ENCODE data around the gene DNM2.

Gene DNM2

GRCh38 chr19:10729411-10729810 lies 11.5 kb downstream of the DNM2 start:
- Histone ChIP-seq H3K27me3 (ENCODE audit: insufficient read depth, poor library complexity, severe bottlenecking) (no peaks in the 10 kb centered on the region), H3K27ac (replicated peaks) (no peak overlapping the region), H3K4me3 (replicated peaks; ENCODE audit: insufficient read depth, low read length) (no peak overlapping the region)
- TF ChIP-seq, protein P1, sequence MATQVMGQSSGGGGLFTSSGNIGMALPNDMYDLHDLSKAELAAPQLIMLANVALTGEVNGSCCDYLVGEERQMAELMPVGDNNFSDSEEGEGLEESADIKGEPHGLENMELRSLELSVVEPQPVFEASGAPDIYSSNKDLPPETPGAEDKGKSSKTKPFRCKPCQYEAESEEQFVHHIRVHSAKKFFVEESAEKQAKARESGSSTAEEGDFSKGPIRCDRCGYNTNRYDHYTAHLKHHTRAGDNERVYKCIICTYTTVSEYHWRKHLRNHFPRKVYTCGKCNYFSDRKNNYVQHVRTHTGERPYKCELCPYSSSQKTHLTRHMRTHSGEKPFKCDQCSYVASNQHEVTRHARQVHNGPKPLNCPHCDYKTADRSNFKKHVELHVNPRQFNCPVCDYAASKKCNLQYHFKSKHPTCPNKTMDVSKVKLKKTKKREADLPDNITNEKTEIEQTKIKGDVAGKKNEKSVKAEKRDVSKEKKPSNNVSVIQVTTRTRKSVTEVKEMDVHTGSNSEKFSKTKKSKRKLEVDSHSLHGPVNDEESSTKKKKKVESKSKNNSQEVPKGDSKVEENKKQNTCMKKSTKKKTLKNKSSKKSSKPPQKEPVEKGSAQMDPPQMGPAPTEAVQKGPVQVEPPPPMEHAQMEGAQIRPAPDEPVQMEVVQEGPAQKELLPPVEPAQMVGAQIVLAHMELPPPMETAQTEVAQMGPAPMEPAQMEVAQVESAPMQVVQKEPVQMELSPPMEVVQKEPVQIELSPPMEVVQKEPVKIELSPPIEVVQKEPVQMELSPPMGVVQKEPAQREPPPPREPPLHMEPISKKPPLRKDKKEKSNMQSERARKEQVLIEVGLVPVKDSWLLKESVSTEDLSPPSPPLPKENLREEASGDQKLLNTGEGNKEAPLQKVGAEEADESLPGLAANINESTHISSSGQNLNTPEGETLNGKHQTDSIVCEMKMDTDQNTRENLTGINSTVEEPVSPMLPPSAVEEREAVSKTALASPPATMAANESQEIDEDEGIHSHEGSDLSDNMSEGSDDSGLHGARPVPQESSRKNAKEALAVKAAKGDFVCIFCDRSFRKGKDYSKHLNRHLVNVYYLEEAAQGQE (IDR thresholded peaks at IDR 0.05; ENCODE audit: insufficient replicate concordance, low read depth): no peak
- no peak for TF ChIP-seq POLR2AphosphoS5 (IDR thresholded peaks at IDR 0.05; ENCODE audit: low read depth)
- TF ChIP-seq GABPA (IDR thresholded peaks at IDR 0.05; ENCODE audit: low read depth): no peak
- no peak for TF ChIP-seq CTCF (IDR thresholded peaks at IDR 0.05; ENCODE audit: insufficient read depth, low read length)
- no peak; the same call in 1 of the 2 replicates for TF ChIP-seq SPI1 (IDR thresholded peaks at IDR 0.05; ENCODE audit: borderline replicate concordance, low read depth)
- no peak for DNase-seq (ENCODE audit: low read depth in 1 of 2, low spot score in 1 of 2)

- TF ChIP-seq POLR2AphosphoS5 (IDR thresholded peaks at IDR 0.05; ENCODE audit: low read depth) (no peak), GABPA (IDR thresholded peaks at IDR 0.05; ENCODE audit: low read depth) (no peak), CTCF (IDR thresholded peaks at IDR 0.05; ENCODE audit: insufficient read depth, low read length) (no peak), SPI1 (IDR thresholded peaks at IDR 0.05; ENCODE audit: borderline replicate concordance, low read depth) (no peak)
- TF ChIP-seq, protein P1 (IDR thresholded peaks at IDR 0.05; ENCODE audit: insufficient replicate concordance, low read depth): no peak
- DNase-seq (ENCODE audit: low read depth in 1 of 2, low spot score in 1 of 2): no peak
- Histone ChIP-seq H3K4me3 (replicated peaks; ENCODE audit: insufficient read depth, low read length) (no peak overlapping the region), H3K27ac (replicated peaks) (peak overlapping the region; percentile 32), H3K27me3 (ENCODE audit: insufficient read depth, poor library complexity, severe bottlenecking) (no peaks in the 10 kb centered on the region)
Observed at GRCh38 chr19:10730932-10731331, 13.1 kb downstream of the DNM2 start.

- Histone ChIP-seq H3K4me3 (replicated peaks; ENCODE audit: insufficient read depth, low read length) (no peak overlapping the region), H3K27me3 (ENCODE audit: insufficient read depth, poor library complexity, severe bottlenecking) (no peaks in the 10 kb centered on the region), H3K27ac (replicated peaks) (no peak overlapping the region)
- no peak for TF ChIP-seq POLR2AphosphoS5 (IDR thresholded peaks at IDR 0.05; ENCODE audit: low read depth)
- DNase-seq (ENCODE audit: low read depth in 1 of 2, low spot score in 1 of 2): no peak
Observed at GRCh38 chr19:10735741-10736140, 17.9 kb downstream of the DNM2 start.

DNA sequence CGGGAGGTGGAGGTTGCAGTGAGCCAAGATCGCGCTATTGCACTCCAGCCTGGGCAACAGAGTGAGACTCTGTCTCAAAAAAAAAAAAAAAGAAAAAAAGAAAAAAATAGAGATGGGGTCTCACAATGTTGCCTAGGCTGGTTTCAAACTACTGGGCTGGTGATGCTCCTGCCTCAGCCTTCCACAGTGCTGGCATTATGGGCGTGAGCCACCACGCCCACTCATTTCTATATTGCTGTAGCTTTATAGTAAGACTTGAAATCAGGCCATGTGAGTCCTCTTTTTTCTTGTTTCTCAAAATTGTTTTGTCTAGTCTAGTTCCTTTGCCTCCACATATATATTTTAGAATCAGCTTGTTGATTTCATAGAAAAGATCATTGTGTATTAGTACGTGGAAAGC lies 18.3 kb downstream of the DNM2 start:
- Histone ChIP-seq H3K27ac (replicated peaks) (no peak overlapping the region), H3K4me3 (replicated peaks; ENCODE audit: insufficient read depth, low read length) (no peak overlapping the region), H3K27me3 (ENCODE audit: insufficient read depth, poor library complexity, severe bottlenecking) (no peaks in the 10 kb centered on the region)
- DNase-seq (ENCODE audit: low read depth in 1 of 2, low spot score in 1 of 2): no peak
- TF ChIP-seq CTCF (IDR thresholded peaks at IDR 0.05; ENCODE audit: insufficient read depth, low read length) (no peak), POLR2AphosphoS5 (IDR thresholded peaks at IDR 0.05; ENCODE audit: low read depth) (no peak), SPI1 (IDR thresholded peaks at IDR 0.05; ENCODE audit: borderline replicate concordance, low read depth) (no peak), GABPA (IDR thresholded peaks at IDR 0.05; ENCODE audit: low read depth) (no peak)
- TF ChIP-seq, protein P1 (IDR thresholded peaks at IDR 0.05; ENCODE audit: insufficient replicate concordance, low read depth): no peak
